ENCODE results near the gene SRGAP1.

DNA sequence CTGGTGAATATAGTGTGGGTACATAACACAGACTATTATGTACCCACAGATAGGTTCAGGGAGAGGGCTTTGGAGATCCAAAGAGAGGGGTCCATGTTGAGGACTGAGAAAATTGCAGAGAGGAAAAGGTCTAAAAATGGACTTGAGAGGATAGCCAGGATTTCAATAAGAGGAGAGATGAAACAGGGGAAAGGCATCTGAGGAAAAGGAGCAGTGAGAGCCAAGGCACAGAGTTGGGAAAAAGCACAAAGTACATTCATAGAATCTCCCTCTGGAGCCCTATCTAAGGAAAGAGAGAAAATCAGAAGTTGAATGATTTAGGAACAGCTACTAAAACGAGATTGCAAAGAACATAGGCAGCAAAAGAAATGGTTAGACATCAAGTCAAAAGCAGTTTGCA lies 182.8 kb downstream of the SRGAP1 start:
- TF ChIP-seq CTCF (IDR thresholded peaks at IDR 0.05; ENCODE audit: low read length) (no peak), EZH2 (optimal IDR thresholded peaks at IDR 0.05; ENCODE audit: low read depth, low read length) (no peak), EZH2phosphoT487 (IDR thresholded peaks at IDR 0.05; ENCODE audit: low read length) (no peak)
